Measurements from ENCODE around the gene TXNRD1.
A peak's percentile ranks its signal among the peaks of the same experiment; 100 is the strongest.
"Not testable (repeated sequence)": the region's sequence is repeated elsewhere in the genome, so short reads cannot be mapped to it uniquely, and the experiment has no call there.

Gene TXNRD1

DNA sequence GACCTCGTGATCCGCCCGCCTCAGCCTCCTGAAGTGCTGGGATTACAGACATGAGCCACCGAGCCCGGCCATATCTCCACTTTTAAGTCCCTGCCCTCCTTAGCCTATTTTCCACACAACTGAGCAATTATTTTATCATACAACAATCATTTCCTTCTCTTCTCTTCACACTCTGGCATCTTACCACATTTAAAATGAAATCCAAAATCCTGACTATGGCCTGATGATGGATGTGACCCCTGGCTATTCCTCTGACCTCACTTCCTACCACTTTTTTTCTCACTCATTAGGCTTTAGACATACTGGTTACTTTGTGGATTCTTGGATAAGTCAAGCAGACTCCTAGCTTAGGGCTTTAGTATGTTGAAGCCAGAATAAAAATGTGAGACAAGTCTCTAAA is 66.1 kb downstream of the TXNRD1 start:
- no peak for DNase-seq
- no peak for ATAC-seq

- no peak for ATAC-seq
- DNase-seq = no peak
These were observed 66.5 kb downstream of the TXNRD1 start for GRCh38 chr12:104282109-104282508.

- ATAC-seq (no peak), DNase-seq (no peak)
These were observed 70.3 kb downstream of the TXNRD1 start for GRCh38 chr12:104285740-104286515.

- DNase-seq = peak; percentile 85
These were observed 71.2 kb downstream of the TXNRD1 start for GRCh38 chr12:104286516-104287482.

DNA sequence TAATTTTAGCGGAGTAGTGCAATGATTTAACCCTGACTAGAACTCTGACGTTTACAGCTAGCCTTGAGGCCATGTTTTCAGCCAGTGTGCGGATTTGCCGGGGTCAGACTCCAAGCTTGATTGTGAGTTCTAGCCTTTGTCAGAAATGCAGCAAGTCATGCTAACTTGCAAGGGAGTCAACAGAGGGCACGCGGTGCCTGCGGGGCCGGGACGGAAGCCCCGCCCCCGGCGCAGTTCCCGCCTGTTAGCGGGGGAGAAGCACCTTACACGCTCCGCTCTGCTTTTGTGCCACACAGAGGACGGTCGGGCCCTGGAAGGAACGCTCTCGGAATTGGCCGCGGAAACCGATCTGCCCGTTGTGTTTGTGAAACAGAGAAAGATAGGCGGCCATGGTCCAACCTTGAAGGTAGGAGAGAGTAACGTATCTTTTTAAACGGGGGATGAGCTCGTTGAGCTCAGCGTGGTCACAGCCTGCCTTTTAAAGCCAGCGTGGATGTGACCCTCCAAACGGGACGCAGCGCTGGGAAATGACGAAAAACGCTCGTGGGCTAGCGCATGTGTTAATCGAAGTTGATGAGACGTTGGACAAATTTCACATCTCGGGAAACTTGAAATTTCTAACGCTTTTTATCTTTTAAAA is 73.2 kb downstream of the TXNRD1 start:
- ATAC-seq (peak; percentile 76), DNase-seq (peak; percentile 85)

More at GRCh38 chr12:104286516-104287482, 71.2 kb downstream of the TXNRD1 start:
- peak; percentile 88 for ATAC-seq

DNA sequence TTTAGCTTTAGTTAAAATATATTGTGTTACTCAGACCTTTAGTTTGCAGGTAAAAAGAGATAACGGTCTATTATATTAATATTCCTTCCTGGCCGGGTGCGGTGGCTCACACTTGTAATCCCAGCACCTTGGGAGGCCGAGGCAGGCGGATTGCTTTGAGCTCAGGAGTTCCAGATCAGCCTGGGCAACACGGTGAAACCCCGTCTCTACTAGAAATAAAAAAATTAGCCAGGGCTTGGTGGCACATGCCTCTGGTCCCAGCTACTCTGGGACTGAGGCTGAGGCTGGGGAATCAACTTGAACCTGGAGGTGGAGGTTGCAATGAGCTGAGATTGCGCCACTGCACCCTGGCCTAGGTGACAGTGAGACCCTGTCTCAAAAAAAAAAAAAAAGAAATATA is 74.7 kb downstream of the TXNRD1 start:
- ATAC-seq (no peak), DNase-seq (no peak)

DNA sequence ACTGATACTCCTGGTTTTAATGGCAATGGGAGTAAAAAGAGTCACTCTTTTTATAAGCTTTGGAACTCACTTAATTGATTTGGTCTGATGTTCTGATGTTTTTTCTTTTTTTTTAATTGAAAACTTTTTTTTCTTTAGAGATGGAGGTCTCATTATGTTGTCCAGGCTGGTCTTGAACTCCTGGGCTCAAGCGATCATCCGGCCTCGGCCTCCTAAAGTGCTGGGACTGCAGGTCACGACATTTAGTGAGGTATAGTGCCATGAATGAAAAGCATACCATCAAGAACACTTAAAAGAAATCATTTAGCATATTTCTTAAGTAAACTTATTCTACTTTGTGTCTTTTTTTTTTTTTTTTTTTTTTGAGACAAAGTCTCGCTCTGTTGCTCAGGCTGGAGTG is 75.3 kb downstream of the TXNRD1 start:
- ATAC-seq = no peak

DNA sequence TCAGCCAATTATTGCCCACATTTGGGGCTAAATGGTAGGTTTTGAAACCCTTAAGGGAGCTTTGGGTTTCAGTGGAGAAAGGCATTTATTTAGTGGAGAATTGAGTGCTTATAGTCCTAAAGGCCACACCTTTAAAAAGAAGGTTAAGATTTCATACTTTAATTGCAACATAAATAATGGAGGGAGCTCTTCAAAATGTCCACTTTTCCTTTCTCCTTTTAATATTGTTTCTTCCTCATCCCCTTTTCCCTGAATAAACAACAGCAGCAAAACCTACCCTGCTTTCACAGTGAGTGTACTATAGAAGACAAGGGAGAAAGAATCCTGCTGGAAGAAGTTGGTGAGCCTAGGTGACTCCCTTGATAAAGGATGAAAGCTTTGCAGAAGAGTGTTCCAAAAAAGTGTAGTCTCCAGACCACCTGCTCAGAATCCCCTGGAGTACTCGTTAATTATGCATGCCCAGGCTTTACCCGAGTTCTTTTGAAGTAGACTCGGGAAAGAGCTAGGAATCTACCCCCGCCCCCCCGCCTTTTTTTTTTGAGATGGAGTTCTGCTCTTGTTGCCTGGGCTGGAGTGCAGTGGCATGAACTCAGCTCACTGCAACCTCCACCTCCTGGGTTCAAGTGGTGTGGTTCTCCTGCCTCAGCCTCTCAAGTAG is 76.4 kb downstream of the TXNRD1 start:
- DNase-seq (no peak), ATAC-seq (no peak)

More for the DNA sequence above, 75.3 kb downstream of the TXNRD1 start:
- DNase-seq = no peak

GRCh38 chr12:104292872-104293794 is 77.6 kb downstream of the TXNRD1 start:
- ATAC-seq (no peak), DNase-seq (no peak)

GRCh38 chr12:104294158-104294859 is 78.7 kb downstream of the TXNRD1 start:
- DNase-seq = peak; percentile 30
- ATAC-seq = not testable (repeated sequence)

- ATAC-seq (no peak), DNase-seq (no peak)
These were observed 79.5 kb downstream of the TXNRD1 start for GRCh38 chr12:104294927-104295668.

DNA sequence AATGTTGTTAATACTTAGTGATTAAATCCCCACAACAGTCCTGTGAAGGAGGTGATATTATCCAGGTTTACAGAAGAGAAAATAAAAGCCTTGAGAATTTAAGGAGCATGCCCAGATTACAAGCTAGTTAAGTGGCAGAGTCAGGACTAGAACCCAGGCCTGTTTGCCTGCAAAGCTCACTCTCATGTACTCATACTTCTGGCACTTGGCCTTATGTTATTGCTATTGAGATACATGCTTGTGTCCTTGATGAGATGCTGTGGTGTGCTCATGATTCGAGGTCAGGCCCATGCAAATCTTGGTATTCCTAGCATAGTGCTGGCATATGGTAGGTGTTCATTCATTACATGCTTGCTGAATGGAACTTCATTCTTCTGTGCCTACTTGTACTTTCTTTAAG is 80.4 kb downstream of the TXNRD1 start:
- ATAC-seq = no peak
- DNase-seq = no peak

DNA sequence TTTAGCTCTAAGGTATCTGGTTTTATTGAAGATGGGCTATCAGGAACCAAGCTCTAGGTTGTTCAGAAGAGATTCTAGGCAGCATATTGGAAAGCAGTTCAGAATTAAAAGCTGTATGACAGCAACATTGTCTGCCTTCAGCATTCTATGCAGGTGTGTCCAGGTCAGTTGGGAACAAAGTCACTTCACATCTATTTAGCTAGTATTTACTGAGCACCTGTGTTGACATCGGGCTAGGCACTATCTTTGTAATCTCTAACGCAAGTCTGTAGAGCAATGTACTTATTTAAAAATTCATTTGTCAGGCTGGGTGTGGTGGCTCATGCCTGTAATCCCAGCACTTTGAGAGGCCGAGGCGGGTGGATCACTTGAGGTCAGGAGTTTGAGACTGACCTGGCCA is 81.1 kb downstream of the TXNRD1 start:
- ATAC-seq = no peak
- DNase-seq = no peak

DNA sequence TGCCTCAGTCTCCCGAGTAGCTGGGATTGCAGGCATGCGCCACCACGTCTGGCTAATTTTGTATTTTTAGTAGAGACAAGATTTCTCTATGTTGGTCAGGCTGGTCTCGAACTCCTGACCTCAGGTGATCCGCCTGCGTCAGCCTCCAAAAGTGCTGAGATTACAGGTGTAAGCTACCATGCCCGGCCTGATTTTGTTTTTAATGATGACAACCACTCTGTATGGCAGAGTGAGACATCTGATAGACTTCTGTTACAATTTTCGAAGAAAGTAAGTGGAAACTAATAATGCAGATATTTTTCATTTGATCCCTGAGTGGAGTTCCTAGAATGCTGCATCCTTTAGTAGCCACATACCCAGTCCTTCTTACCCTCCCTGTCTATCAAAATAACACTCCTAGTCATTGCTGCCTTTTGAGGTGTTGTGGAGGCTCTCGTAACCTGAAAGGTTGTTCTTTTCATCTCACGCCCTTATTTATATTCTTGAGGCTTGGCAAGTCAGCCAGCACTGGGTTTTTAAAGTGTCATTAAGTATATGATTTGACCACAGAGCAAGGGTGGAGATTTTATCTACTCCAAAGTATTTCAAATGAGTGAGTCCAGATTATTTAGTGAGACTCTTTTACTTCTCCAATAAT is 82.0 kb downstream of the TXNRD1 start:
- ATAC-seq (no peak), DNase-seq (no peak)

GRCh38 chr12:104299842-104300481 is 84.4 kb downstream of the TXNRD1 start:
- DNase-seq = no peak
- no peak for ATAC-seq

DNA sequence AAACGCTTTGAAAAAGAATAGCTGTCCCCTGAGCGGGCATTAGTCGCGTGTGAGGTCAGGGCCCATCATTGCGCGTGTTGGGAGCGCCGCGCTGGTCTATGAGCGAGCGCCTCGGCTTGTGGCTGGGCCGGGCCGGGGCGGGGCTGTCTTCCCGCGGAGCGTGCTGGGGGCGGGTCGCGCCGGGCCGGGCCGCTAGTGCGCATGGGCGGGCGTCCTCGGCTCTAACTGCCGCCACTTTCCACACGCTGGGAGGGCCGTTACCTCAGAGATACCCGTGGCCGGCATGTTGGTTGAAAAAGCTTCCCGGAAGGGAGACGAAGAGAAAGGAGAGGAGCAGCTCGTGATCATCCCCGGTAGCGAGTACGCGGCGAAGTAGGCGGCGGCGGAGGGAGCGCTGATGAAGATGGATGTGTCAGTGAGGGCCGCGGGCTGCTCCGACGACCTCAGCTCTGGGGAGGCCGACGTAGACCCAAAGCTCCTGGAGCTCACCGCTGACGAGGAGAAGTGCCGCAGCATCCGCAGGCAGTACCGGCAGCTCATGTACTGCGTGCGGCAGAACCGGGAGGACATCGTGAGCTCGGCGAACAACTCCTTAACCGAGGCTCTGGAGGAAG is 88.1 kb downstream of the TXNRD1 start, which contains the start of gene EID3:
TSS of gene EID3 (plus strand) at position 202 of the 614 bp plus-strand sequence. CDS start at position 398, 196 bp downstream.
- DNase-seq = peak; percentile 95

DNA sequence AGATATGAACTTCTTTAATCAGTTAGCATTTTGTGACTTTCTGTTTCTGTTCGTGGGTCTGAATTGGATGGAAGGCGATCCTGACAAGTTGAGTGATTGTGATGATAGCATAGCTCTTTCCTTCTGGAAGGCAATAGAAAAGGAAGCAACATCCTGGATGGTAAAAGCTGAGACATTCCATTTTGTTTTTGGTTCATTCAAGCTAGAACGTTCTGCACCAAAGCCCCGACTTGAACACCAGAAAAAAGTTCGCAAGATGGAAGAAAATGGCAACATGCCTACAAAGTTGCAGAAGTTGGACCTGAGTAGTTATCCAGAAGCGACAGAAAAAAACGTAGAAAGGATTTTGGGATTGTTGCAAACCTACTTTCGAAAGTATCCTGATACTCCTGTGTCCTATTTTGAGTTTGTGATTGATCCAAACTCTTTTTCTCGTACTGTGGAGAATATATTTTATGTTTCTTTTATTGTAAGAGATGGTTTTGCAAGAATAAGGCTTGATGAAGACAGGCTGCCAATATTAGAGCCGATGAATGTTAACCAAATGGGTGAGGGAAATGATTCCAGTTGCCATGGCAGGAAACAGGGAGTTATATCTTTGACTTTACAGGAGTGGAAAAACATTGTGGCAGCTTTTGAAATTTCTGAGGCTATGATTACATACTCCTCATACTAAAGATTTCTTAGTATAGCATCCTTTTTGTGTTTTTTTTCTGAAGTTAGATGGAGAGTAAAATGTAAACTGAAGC is 88.9 kb downstream of the TXNRD1 start:
- no peak for DNase-seq
- no peak for ATAC-seq

More for the DNA sequence above, 88.1 kb downstream of the TXNRD1 start, which contains the start of gene EID3:
- peak; percentile 100 for ATAC-seq

All from stimulated activated naive CD8-positive, alpha-beta T cell treated with anti-CD3 and anti-CD28 coated beads, Interleukin-15, Interleukin-2, amounts not matched to agents 100 U/mL and 50 U/mL, for 24 hours (primary cell).